GM12878 (cell line): Measurements from ENCODE around the gene FGD4. TPM values are rescaled to one million over a fixed set of nuclear protein-coding genes. Genes with fewer than 3 reads are reported as not detected.

ENCODE experiments used
- CREB1 ChIP-seq: IDR thresholded peaks from 2 replicates; pipeline ENCODE4 v1.6.1; 2012; ENCODE audit warnings: low read depth, mild to moderate bottlenecking, inconsistent platforms
- DPF2 ChIP-seq: fragments of 450-650 bp; IDR thresholded peaks from 2 replicates; pipeline ENCODE4 v1.6.1; 2017; ENCODE audit warnings: mild to moderate bottlenecking
- FOXK2 ChIP-seq: fragments of 450-650 bp; IDR thresholded peaks from 2 replicates; pipeline ENCODE4 v1.6.1; 2017; ENCODE audit warnings: mild to moderate bottlenecking, moderate library complexity
- HDAC6 ChIP-seq: fragments of 200-600 bp; sonication (generic); IDR thresholded peaks from one replicate; pipeline ENCODE4 v1.8.0; 2017; ENCODE audit warnings: antibody characterized with exemption; ENCODE audit not compliant: unreplicated experiment
- KLF5 ChIP-seq: fragments of 450-650 bp; IDR thresholded peaks from 2 replicates; pipeline ENCODE4 v1.6.1; 2014; ENCODE audit warnings: mild to moderate bottlenecking; ENCODE audit not compliant: partially characterized antibody
- NFYB ChIP-seq: IDR thresholded peaks from 2 replicates; pipeline ENCODE4 v1.6.1; 2011; ENCODE audit warnings: low read depth, mild to moderate bottlenecking, low read length, improper control_type of control experiment, moderate library complexity; ENCODE audit not compliant: insufficient read depth
- PRDM15 ChIP-seq: fragments of 450-650 bp; formaldehyde crosslinking; IDR thresholded peaks from 2 replicates; pipeline ENCODE4 v1.4.0; 2020; ENCODE audit warnings: mild to moderate bottlenecking, moderate library complexity
- ZBED1 ChIP-seq: IDR thresholded peaks from 2 replicates; pipeline ENCODE4 v1.6.1; 2016; ENCODE audit warnings: borderline replicate concordance
- ZBTB33 ChIP-seq: fragments of 450-650 bp; IDR thresholded peaks from 2 replicates; pipeline ENCODE4 v1.6.1; 2017; ENCODE audit warnings: mild to moderate bottlenecking
- polyA plus RNA-seq, 11 experiments: library from polyadenylated mRNA; depleted of rRNA in 4 of 11; unstranded in 6 of 11; stranded (reverse) in 5 of 11; fragments of >200 nt; fragmentation: Nextera tagmentation in 4 of 11; fragmentation: Illumina TruSeq in 1 of 11; extraction: Ambion mirVana in 4 of 11; extraction: Trizol in 1 of 11; gene quantifications; 1 replicate in 1 of 11; 2 replicates in 10 of 11; pipeline versions ENCODE4 v1.2.1 to v1.2.3, GENCODE V29; 2011 to 2016; ENCODE audit warnings: inconsistent platforms in 2 of 11, missing spikeins in 2 of 11, low read depth in 1 of 11
- total RNA-seq, 4 experiments: library from RNA; depleted of rRNA in 3 of 4; stranded (reverse); fragments of >200 nt in 3 of 4; fragmentation: Illumina TruSeq in 1 of 4; extraction: Trizol in 1 of 4; gene quantifications; 2 replicates each; pipeline versions ENCODE4 v1.2.1 to v1.2.3, GENCODE V29; 2013 to 2021

The FGD4 gene
- total and polyA plus RNA-seq, 10 of the 15 experiments (the other 5 are each of a cell fraction or from before 2014, with no cell fraction given) = 0.01 to 0.18 (median 0.08) TPM; not detected in 3

GRCh38 chr12:32455607-32456071, 56.3 kb downstream of the FGD4 start (continued):
- TF ChIP-seq ZBED1 (no peak), FOXK2 (no peak), CREB1 (no peak), DPF2 (no peak), NFYB (no peak), KLF5 (no peak), PRDM15 (CRISPR knock-in tag) (no peak), ZBTB33 (no peak), HDAC6 (no peak)
- TF ChIP-seq, all 136 proteins: peak for 6
